Epithelial cell of esophagus (primary cell): ENCODE results near the gene ABLIM1.

Experiments used
- DNase-seq: peaks from one replicate; pipeline ENCODE4 v3.0.0; 2010; ENCODE audit warnings: low read depth
- H3K4me3 ChIP-seq: 2 replicates; pipeline ENCODE4 v1.5.1; 2011; ENCODE audit warnings: mild to moderate bottlenecking, low read length, control low read depth
- CTCF ChIP-seq: IDR thresholded peaks from 2 replicates; pipeline ENCODE4 v1.5.1; 2011; ENCODE audit warnings: low read depth, mild to moderate bottlenecking, low read length, control low read depth, inconsistent platforms; ENCODE audit not compliant: insufficient read depth; ENCODE audit errors: missing control alignments

The ABLIM1 gene

GRCh38 chr10:114448897-114449296, 209.2 kb downstream of the ABLIM1 start:
- H3K4me3 ChIP-seq = no peak overlapping the region
- TF ChIP-seq CTCF = no peak
- no peak for DNase-seq

GRCh38 chr10:114445332-114445731, 212.7 kb downstream of the ABLIM1 start:
- no peak overlapping the region for H3K4me3 ChIP-seq
- no peak for TF ChIP-seq CTCF
- no peak for DNase-seq

GRCh38 chr10:114444819-114445218, 213.3 kb downstream of the ABLIM1 start:
- no peak for DNase-seq
- H3K4me3 ChIP-seq = no peak overlapping the region
- TF ChIP-seq CTCF = no peak

GRCh38 chr10:114442091-114442630, 215.9 kb downstream of the ABLIM1 start:
- no peak for TF ChIP-seq CTCF
- H3K4me3 ChIP-seq = no peak overlapping the region
- DNase-seq = no peak

- TF ChIP-seq CTCF = no peak
- DNase-seq = no peak
- no peak overlapping the region for H3K4me3 ChIP-seq
Measured at GRCh38 chr10:114441107-114441506, 217.0 kb downstream of the ABLIM1 start.

GRCh38 chr10:114437473-114438292, 220.4 kb downstream of the ABLIM1 start:
- peak; percentile 43 for DNase-seq
- peak; percentile 58 for TF ChIP-seq CTCF
- H3K4me3 ChIP-seq = no peak overlapping the region

- no peak overlapping the region for H3K4me3 ChIP-seq
- TF ChIP-seq CTCF = no peak
- DNase-seq = no peak
Measured at GRCh38 chr10:114436941-114437340, 221.1 kb downstream of the ABLIM1 start.
